HepG2 (cell line): Measurements from ENCODE around the gene CITED2. TPM values are rescaled to one million over a fixed set of nuclear protein-coding genes. Genes with fewer than 3 reads are reported as not detected.

Source experiments
- ATF7-NPFF ChIP-seq: sonication (generic); formaldehyde crosslinking; IDR thresholded peaks from 2 replicates; pipeline ENCODE4 v1.8.1; 2023; ENCODE audit warnings: mild to moderate bottlenecking, low read depth, missing genetic modification reagents, moderate library complexity
- DR1 ChIP-seq: sonication (generic); formaldehyde crosslinking; IDR thresholded peaks from 2 replicates; pipeline ENCODE4 v1.8.0; 2021; ENCODE audit warnings: mild to moderate bottlenecking, missing genetic modification reagents, inconsistent platforms
- HMG20A ChIP-seq: IDR thresholded peaks from 2 replicates; pipeline ENCODE4 v1.6.1; 2016; ENCODE audit warnings: borderline replicate concordance
- HNF1A ChIP-seq, 2 experiments: sonication (generic) in 1 of 2; formaldehyde crosslinking in 1 of 2; IDR thresholded peaks; 2 replicates each; pipeline versions ENCODE4 v1.4.0 to v1.6.1; 2016 to 2020; ENCODE audit warnings: borderline replicate concordance in 1 of 2, low read depth in 1 of 2, mild to moderate bottlenecking in 1 of 2, missing genetic modification reagents in 1 of 2
- HNF4G ChIP-seq, 2 experiments: sonication (generic) in 1 of 2; formaldehyde crosslinking in 1 of 2; IDR thresholded peaks; 2 replicates each; pipeline versions ENCODE4 v1.4.0 to v1.6.1; 2011 to 2020; ENCODE audit warnings: borderline replicate concordance in 2 of 2, low read depth in 2 of 2, mild to moderate bottlenecking in 2 of 2, low read length in 1 of 2, missing genetic modification reagents in 1 of 2, moderate library complexity in 1 of 2
- HNRNPLL ChIP-seq: fragments of 200-400 bp; formaldehyde crosslinking; IDR thresholded peaks from 2 replicates; pipeline ENCODE4 v1.6.1; 2017; ENCODE audit warnings: mild to moderate bottlenecking, low read depth, low read length; ENCODE audit not compliant: poor library complexity, severe bottlenecking
- HNRNPUL1 ChIP-seq: fragments of 200-400 bp; formaldehyde crosslinking; IDR thresholded peaks from 2 replicates; pipeline ENCODE4 v1.6.1; 2017; ENCODE audit warnings: low read depth, mild to moderate bottlenecking, low read length, moderate library complexity
- MAX ChIP-seq: IDR thresholded peaks from 2 replicates; pipeline ENCODE4 v1.6.1; 2012; ENCODE audit warnings: inconsistent platforms
- MED1 ChIP-seq: sonication (generic); formaldehyde crosslinking; IDR thresholded peaks from 2 replicates; pipeline ENCODE4 v1.4.0; 2020; ENCODE audit warnings: missing genetic modification reagents
- MTA1 ChIP-seq: sonication (generic); formaldehyde crosslinking; IDR thresholded peaks from 2 replicates; pipeline ENCODE4 v1.4.0; 2020; ENCODE audit warnings: missing genetic modification reagents, mild to moderate bottlenecking, borderline replicate concordance
- MTF1 ChIP-seq: sonication (generic); formaldehyde crosslinking; IDR thresholded peaks from 2 replicates; pipeline ENCODE4 v1.5.0; 2020; ENCODE audit warnings: missing genetic modification reagents
- PRDM10 ChIP-seq: sonication (generic); formaldehyde crosslinking; IDR thresholded peaks from 2 replicates; pipeline ENCODE4 v1.4.0; 2020; ENCODE audit warnings: low read depth, missing genetic modification reagents
- RXRB ChIP-seq: IDR thresholded peaks from 2 replicates; pipeline ENCODE4 v1.6.1; 2016; ENCODE audit warnings: borderline replicate concordance, missing genetic modification reagents, missing compliant biosample characterization
- SALL2 ChIP-seq: sonication (generic); formaldehyde crosslinking; IDR thresholded peaks from 2 replicates; pipeline ENCODE4 v1.8.1; 2023; ENCODE audit warnings: mild to moderate bottlenecking, missing genetic modification reagents, inconsistent platforms
- ZBTB14 ChIP-seq: sonication (generic); formaldehyde crosslinking; IDR thresholded peaks from 2 replicates; pipeline ENCODE4 v1.4.0; 2020; ENCODE audit warnings: missing genetic modification reagents
- ZEB1 ChIP-seq: IDR thresholded peaks from 2 replicates; pipeline ENCODE4 v1.6.1; 2012; ENCODE audit warnings: mild to moderate bottlenecking, low read depth, inconsistent platforms; ENCODE audit not compliant: insufficient replicate concordance
- ZGPAT ChIP-seq: IDR thresholded peaks from 2 replicates; pipeline ENCODE4 v1.6.1; 2016; ENCODE audit warnings: mild to moderate bottlenecking
- polyA plus RNA-seq, 8 experiments: library from polyadenylated mRNA; depleted of rRNA in 3 of 8; stranded (reverse) in 7 of 8; unstranded in 1 of 8; fragments of >200 nt; fragmentation: Illumina TruSeq in 4 of 8; extraction: Trizol in 4 of 8; gene quantifications; 2 replicates each; pipeline versions ENCODE4 v1.2.1 to v1.2.3, GENCODE V29; 2011 to 2016; ENCODE audit warnings: low read depth in 4 of 8, missing spikeins in 1 of 8, mixed read lengths in 1 of 8; ENCODE audit not compliant: insufficient read depth in 1 of 8
- total RNA-seq, 5 experiments: library from RNA; depleted of rRNA; stranded (reverse); fragments of >200 nt; fragmentation: Illumina TruSeq; extraction: Trizol; gene quantifications; 2 replicates each; pipeline ENCODE4 v1.2.3, GENCODE V29; 2016; ENCODE audit warnings: low read depth in 1 of 5

The CITED2 gene
- total and polyA plus RNA-seq, 2 of the 13 experiments (the other 11 are each of a cell fraction or from before 2014, with no cell fraction given): 17.6 to 57.2 TPM

DNA sequence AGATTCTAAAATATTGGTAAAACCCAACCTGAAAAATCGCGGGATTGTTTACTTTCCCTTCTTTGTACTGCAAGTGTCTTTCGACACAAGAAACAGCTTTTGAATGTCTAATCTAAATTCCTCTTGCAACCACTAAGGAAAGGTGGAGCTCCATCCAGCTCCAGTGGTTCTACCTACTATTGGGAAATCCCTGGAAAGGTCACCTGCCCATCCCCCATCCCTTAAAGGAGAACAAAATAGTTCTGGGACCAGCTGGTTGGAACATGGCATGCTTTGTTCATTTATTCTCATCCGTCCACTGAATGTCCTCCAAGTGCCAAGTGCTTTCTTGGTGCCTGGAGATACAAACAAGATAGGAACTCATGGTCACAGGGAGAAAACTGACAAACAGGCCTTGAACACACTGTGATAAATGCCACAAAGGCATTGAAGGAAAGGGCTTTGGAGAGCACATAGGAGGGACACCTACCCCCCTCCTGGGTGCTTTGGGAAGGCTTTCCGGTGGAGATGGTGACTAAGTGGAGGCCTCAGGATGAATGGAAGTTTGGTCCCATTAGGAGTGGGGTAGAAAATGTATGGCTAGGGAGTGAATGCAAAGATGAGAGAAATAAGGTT is 2.3 kb upstream of the CITED2 start (continued):
- TF ChIP-seq HNRNPLL (no peak), HNRNPUL1 (no peak), HNF4G (IDR thresholded peaks at IDR 0.05; ENCODE audit: borderline replicate concordance, low read depth, low read length) (0 out of 2 replicates have a peak, but pooled peaks have one; percentile 10), HNF4G (CRISPR knock-in tag; IDR thresholded peaks at IDR 0.05; ENCODE audit: borderline replicate concordance, low read depth) (peak; percentile 26; the same call in 1 of the 2 replicates), MAX (peak; percentile 32; the same call in 1 of the 2 replicates), RXRB (CRISPR knock-in tag) (no peak), PRDM10 (CRISPR knock-in tag) (0 out of 2 replicates have a peak, but pooled peaks have one; percentile 23), SALL2 (CRISPR knock-in tag) (no peak), HMG20A (peak; percentile 45; the same call in 1 of the 2 replicates), HNF1A (IDR thresholded peaks at IDR 0.05; ENCODE audit: low read depth) (no peak), HNF1A (CRISPR knock-in tag; IDR thresholded peaks at IDR 0.05; ENCODE audit: borderline replicate concordance) (no peak), MTA1 (CRISPR knock-in tag) (no peak), DR1 (CRISPR knock-in tag) (no peak), ATF7-NPFF (CRISPR knock-in tag) (no peak), MTF1 (CRISPR knock-in tag) (no peak), MED1 (peak; percentile 38), ZBTB14 (no peak), ZGPAT (CRISPR knock-in tag) (0 out of 2 replicates have a peak, but pooled peaks have one; percentile 19), ZEB1 (peak; percentile 3)
